ELR (cell line): ENCODE measurements around the gene ELOVL3.
A peak's percentile ranks its signal among the peaks of the same experiment; 100 is the strongest.
"Not testable (repeated sequence)": the region's sequence is repeated elsewhere in the genome, so short reads cannot be mapped to it uniquely, and the experiment has no call there.

Experiments used
- DNase-seq: peaks from one replicate; pipeline ENCODE4 v3.0.0-alpha.2; 2015; ENCODE audit warnings: low read depth

ELOVL3 gene

GRCh38 chr10:102225646-102226541 is at the start of gene ELOVL3:
ELOVL3 (plus strand) TSS chr10:102226299; CDS start chr10:102226549, 250 bp downstream.
- peak; percentile 90 for DNase-seq

GRCh38 chr10:102184606-102185005 is 41.5 kb upstream of the ELOVL3 start:
- no peak for DNase-seq

GRCh38 chr10:102185272-102185671 is 40.8 kb upstream of the ELOVL3 start:
- DNase-seq: no peak

- no peak for DNase-seq
Measured at GRCh38 chr10:102185811-102186527, 40.1 kb upstream of the ELOVL3 start.

GRCh38 chr10:102188298-102188940 is 37.7 kb upstream of the ELOVL3 start:
- no peak for DNase-seq

- not testable (repeated sequence) for DNase-seq
Measured at GRCh38 chr10:102188941-102189898, 36.9 kb upstream of the ELOVL3 start.

- no peak for DNase-seq
Measured at GRCh38 chr10:102191956-102192355, 34.1 kb upstream of the ELOVL3 start.

GRCh38 chr10:102195296-102195870 is 30.7 kb upstream of the ELOVL3 start:
- DNase-seq: peak; percentile 65

- no peak for DNase-seq
Measured at GRCh38 chr10:102196893-102197292, 29.2 kb upstream of the ELOVL3 start.

GRCh38 chr10:102198027-102198426 is 28.1 kb upstream of the ELOVL3 start:
- no peak for DNase-seq

GRCh38 chr10:102200751-102201640 is 25.1 kb upstream of the ELOVL3 start:
- no peak for DNase-seq

- DNase-seq: no peak
Measured at GRCh38 chr10:102202386-102202785, 23.7 kb upstream of the ELOVL3 start.

- DNase-seq: no peak
Measured at GRCh38 chr10:102208311-102209035, 17.6 kb upstream of the ELOVL3 start.

- DNase-seq: no peak
Measured at GRCh38 chr10:102211615-102212299, 14.3 kb upstream of the ELOVL3 start.

- DNase-seq: not testable (repeated sequence)
Measured at GRCh38 chr10:102213599-102213998, 12.5 kb upstream of the ELOVL3 start.

GRCh38 chr10:102219370-102219769 is 6.7 kb upstream of the ELOVL3 start:
- no peak for DNase-seq

GRCh38 chr10:102220612-102221011 is 5.5 kb upstream of the ELOVL3 start:
- DNase-seq: no peak

- no peak for DNase-seq
Measured at GRCh38 chr10:102222797-102223196, 3.3 kb upstream of the ELOVL3 start.

- no peak for DNase-seq
Measured at GRCh38 chr10:102226542-102226870, 407 bp downstream of the ELOVL3 start.
